GM19467 (cell line): Measurements from ENCODE around the gene PRPF18.
A peak's percentile ranks its signal among the peaks of the same experiment; 100 is the strongest.
"Not testable (repeated sequence)": the region's sequence is repeated elsewhere in the genome, so short reads cannot be mapped to it uniquely, and the experiment has no call there.

ENCODE experiments used
- ATAC-seq: cut with Tn5 transposase; IDR thresholded peaks from one replicate; pipeline ENCODE4 v1.9.1; 2021; ENCODE audit warnings: mild to moderate bottlenecking, moderate library complexity; ENCODE audit not compliant: unreplicated experiment

The PRPF18 gene

GRCh38 chr10:13586676-13587355 lies at the start of gene PRPF18:
Gene PRPF18 (plus strand): TSS chr10:13586965. CDS start chr10:13587087, 122 bp downstream.
- peak; percentile 100 for ATAC-seq

- not testable (repeated sequence) for ATAC-seq
These were observed 48.8 kb upstream of the PRPF18 start for GRCh38 chr10:13537985-13538384.

- ATAC-seq: no peak
These were observed 44.2 kb upstream of the PRPF18 start for GRCh38 chr10:13542533-13542932.

GRCh38 chr10:13550802-13551201 lies 36.0 kb upstream of the PRPF18 start:
- ATAC-seq: no peak

GRCh38 chr10:13555884-13556510 lies 30.8 kb upstream of the PRPF18 start:
- no peak for ATAC-seq

GRCh38 chr10:13559124-13559700 lies 27.6 kb upstream of the PRPF18 start:
- ATAC-seq: no peak

GRCh38 chr10:13560597-13560996 lies 26.2 kb upstream of the PRPF18 start:
- no peak for ATAC-seq

- ATAC-seq: no peak
These were observed 23.0 kb upstream of the PRPF18 start for GRCh38 chr10:13563481-13564445.

- ATAC-seq: no peak
These were observed 22.2 kb upstream of the PRPF18 start for GRCh38 chr10:13564576-13564975.

GRCh38 chr10:13567030-13567429 lies 19.7 kb upstream of the PRPF18 start:
- no peak for ATAC-seq

GRCh38 chr10:13571541-13571940 lies 15.2 kb upstream of the PRPF18 start:
- ATAC-seq: no peak

GRCh38 chr10:13573960-13574359 lies 12.8 kb upstream of the PRPF18 start:
- ATAC-seq: no peak

GRCh38 chr10:13585195-13585751 lies 1.5 kb upstream of the PRPF18 start:
- ATAC-seq: no peak

GRCh38 chr10:13585943-13586342 lies 822 bp upstream of the PRPF18 start:
- no peak for ATAC-seq

- no peak for ATAC-seq
These were observed 626 bp downstream of the PRPF18 start for GRCh38 chr10:13587391-13587790.

- ATAC-seq: no peak
These were observed 2.6 kb downstream of the PRPF18 start for GRCh38 chr10:13589316-13589715.

GRCh38 chr10:13590886-13591285 lies 4.1 kb downstream of the PRPF18 start:
- ATAC-seq: no peak

- ATAC-seq: no peak
These were observed 5.5 kb downstream of the PRPF18 start for GRCh38 chr10:13592306-13592705.

GRCh38 chr10:13593535-13593934 lies 6.8 kb downstream of the PRPF18 start:
- no peak for ATAC-seq

- ATAC-seq: no peak
These were observed 7.9 kb downstream of the PRPF18 start for GRCh38 chr10:13594641-13595040.

- ATAC-seq: no peak
These were observed 11.1 kb downstream of the PRPF18 start for GRCh38 chr10:13597909-13598308.
